Dendritic cell treated with granulocyte-macrophage colony-stimulating factor and Interleukin-4, amounts not matched to agents 40 ng/mL and 50 ng/mL, for 4 days (primary cell): ENCODE data around the gene CNTNAP2.
"Not testable (repeated sequence)": the region's sequence is repeated elsewhere in the genome, so short reads cannot be mapped to it uniquely, and the experiment has no call there.

ENCODE experiments used
- H3K27ac Mint-ChIP-seq: one replicate; pipeline ENCODE4 v1.8.0; 2022; ENCODE audit warnings: mild to moderate bottlenecking, mixed read lengths
- H3K27me3 Mint-ChIP-seq: one replicate; pipeline ENCODE4 v1.8.0; 2022; ENCODE audit warnings: mild to moderate bottlenecking, mixed read lengths
- H3K36me3 Mint-ChIP-seq: one replicate; pipeline ENCODE4 v1.8.0; 2022; ENCODE audit warnings: low read depth, mixed read lengths
- H3K4me1 Mint-ChIP-seq: one replicate; pipeline ENCODE4 v1.8.0; 2022; ENCODE audit warnings: low read depth, mixed read lengths
- H3K4me3 Mint-ChIP-seq: one replicate; pipeline ENCODE4 v1.8.0; 2022; ENCODE audit warnings: mild to moderate bottlenecking, moderate library complexity, mixed read lengths
- H3K9me3 Mint-ChIP-seq: one replicate; pipeline ENCODE4 v1.8.0; 2022; ENCODE audit warnings: mixed read lengths
- intact Hi-C: fragments of 100-400 bp; cut with micrococcal nuclease; formaldehyde crosslinking; loops from one replicate; pipeline ENCODE4 v1.15.0; 2022

CNTNAP2 gene

DNA sequence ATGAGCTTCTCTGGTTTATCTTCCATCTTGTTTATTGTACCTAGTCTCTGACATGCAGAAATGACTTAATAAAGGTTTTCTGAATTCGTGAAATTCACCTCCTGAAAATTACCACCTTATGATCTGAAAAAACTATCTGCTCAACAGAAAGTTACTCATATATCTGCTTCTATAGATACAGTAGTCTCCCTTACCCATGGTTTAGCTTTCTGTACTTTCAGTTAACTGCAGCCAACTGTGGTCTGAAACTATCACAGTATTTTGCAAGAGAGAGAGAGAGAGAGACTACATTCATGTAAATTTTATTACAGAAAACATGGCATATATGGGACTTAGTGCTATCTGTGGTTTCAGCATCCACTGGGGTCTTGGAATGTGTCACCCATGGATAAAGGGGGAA, 1564.9 kb downstream of the CNTNAP2 start:
- Mint-ChIP-seq H3K27ac (no peak overlapping the region), H3K4me1 (no peaks in the 10 kb centered on the region), H3K27me3 (no peaks in the 10 kb centered on the region), H3K36me3 (no peaks in the 10 kb centered on the region), H3K9me3 (no peaks in the 10 kb centered on the region), H3K4me3 (no peak overlapping the region)
- intact Hi-C loops, result no loop called here

GRCh38 chr7:147700702-147701101, 1584.1 kb downstream of the CNTNAP2 start:
- H3K4me3 Mint-ChIP-seq, result no peak overlapping the region
- no peak overlapping the region for H3K27ac Mint-ChIP-seq
- no peaks in the 10 kb centered on the region for H3K4me1 Mint-ChIP-seq
- intact Hi-C loops, result no loop called here
- no peaks in the 10 kb centered on the region for H3K27me3 Mint-ChIP-seq
- no peaks in the 10 kb centered on the region for H3K36me3 Mint-ChIP-seq
- peaks cover 42% of the 10 kb centered on the region for H3K9me3 Mint-ChIP-seq

DNA sequence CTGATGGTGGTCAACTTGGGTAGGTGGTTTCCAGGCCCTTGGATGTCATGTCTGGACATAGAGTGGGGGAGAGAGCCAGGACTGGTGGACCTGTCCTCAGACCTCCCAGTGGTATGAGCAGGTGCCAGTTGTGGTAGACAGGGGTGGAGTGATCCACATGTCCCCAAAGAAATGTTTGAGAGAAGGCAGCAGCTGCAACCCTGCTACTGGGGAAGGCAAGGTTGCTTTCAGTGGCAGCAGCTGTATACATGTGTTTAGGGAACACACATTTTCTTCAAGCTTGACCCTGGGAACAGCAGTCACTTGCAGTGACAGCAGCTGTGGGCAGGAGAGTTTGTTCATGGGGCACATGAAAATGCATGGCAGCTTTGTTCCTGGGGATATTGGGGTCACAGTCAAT, 1591.3 kb downstream of the CNTNAP2 start:
- no peak overlapping the region for H3K27ac Mint-ChIP-seq
- H3K9me3 Mint-ChIP-seq, result peaks cover 49% of the 10 kb centered on the region
- H3K4me3 Mint-ChIP-seq, result no peak overlapping the region
- intact Hi-C loops, result no loop called here
- H3K4me1 Mint-ChIP-seq, result no peaks in the 10 kb centered on the region
- H3K27me3 Mint-ChIP-seq, result no peaks in the 10 kb centered on the region
- no peaks in the 10 kb centered on the region for H3K36me3 Mint-ChIP-seq

DNA sequence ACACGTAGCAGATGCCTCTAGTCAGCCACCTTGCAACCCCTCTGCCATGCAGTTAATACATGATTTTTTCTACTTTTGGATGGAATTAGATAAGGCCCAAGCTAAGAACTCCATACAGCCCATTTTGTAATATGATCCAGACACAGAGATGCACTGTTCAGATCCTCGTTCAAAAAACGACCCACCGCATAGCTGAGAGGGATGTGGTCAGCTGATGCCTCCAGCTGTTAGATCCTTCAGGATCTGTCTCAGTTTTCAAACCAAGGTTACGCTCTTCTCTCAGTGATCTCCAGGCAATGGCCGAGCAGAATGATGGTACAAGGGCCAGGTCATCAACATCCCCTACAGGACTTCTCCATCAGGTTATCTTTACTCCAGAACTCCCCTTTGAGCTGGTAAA, 1592.3 kb downstream of the CNTNAP2 start:
- intact Hi-C loops, result no loop called here
- no peak overlapping the region for H3K27ac Mint-ChIP-seq
- no peak overlapping the region for H3K4me3 Mint-ChIP-seq
- H3K9me3 Mint-ChIP-seq, result peaks cover 49% of the 10 kb centered on the region
- no peaks in the 10 kb centered on the region for H3K36me3 Mint-ChIP-seq
- H3K4me1 Mint-ChIP-seq, result no peaks in the 10 kb centered on the region
- H3K27me3 Mint-ChIP-seq, result no peaks in the 10 kb centered on the region

DNA sequence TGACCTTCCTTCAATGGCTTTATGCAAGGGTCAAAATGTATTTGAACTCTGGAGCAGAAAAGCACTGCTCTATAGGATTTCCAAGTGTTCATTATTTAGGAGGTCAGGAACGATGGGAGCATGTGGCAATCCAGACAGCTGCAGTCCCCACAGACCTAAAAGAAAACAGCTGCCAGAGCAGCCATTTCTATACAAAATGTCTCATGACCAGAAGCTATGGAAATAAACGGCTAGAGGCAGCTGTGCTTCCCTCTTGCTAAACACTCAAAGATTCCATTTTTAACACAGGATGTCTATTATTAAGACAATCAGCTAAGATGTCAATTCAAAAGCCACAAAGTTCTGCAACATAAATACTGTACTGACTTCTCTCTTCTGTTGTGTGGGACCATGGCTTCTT, 1594.8 kb downstream of the CNTNAP2 start:
- no peaks in the 10 kb centered on the region for H3K36me3 Mint-ChIP-seq
- H3K27ac Mint-ChIP-seq, result no peak overlapping the region
- no peaks in the 10 kb centered on the region for H3K27me3 Mint-ChIP-seq
- intact Hi-C loops, result no loop called here
- H3K4me3 Mint-ChIP-seq, result no peak overlapping the region
- H3K9me3 Mint-ChIP-seq, result peaks cover 30% of the 10 kb centered on the region
- no peaks in the 10 kb centered on the region for H3K4me1 Mint-ChIP-seq

- intact Hi-C loops, result no loop called here
- Mint-ChIP-seq H3K27ac (no peak overlapping the region), H3K36me3 (no peaks in the 10 kb centered on the region), H3K4me1 (no peaks in the 10 kb centered on the region), H3K27me3 (no peaks in the 10 kb centered on the region), H3K4me3 (no peak overlapping the region), H3K9me3 (peaks cover 8% of the 10 kb centered on the region)
Observed at GRCh38 chr7:147721962-147722830, 1605.6 kb downstream of the CNTNAP2 start.

- no peak overlapping the region for H3K4me3 Mint-ChIP-seq
- H3K36me3 Mint-ChIP-seq, result no peaks in the 10 kb centered on the region
- no peaks in the 10 kb centered on the region for H3K27me3 Mint-ChIP-seq
- no peaks in the 10 kb centered on the region for H3K4me1 Mint-ChIP-seq
- intact Hi-C loops, result no loop called here
- no peak overlapping the region for H3K27ac Mint-ChIP-seq
- H3K9me3 Mint-ChIP-seq, result peaks cover 8% of the 10 kb centered on the region
Observed at GRCh38 chr7:147723536-147723935, 1606.9 kb downstream of the CNTNAP2 start.

DNA sequence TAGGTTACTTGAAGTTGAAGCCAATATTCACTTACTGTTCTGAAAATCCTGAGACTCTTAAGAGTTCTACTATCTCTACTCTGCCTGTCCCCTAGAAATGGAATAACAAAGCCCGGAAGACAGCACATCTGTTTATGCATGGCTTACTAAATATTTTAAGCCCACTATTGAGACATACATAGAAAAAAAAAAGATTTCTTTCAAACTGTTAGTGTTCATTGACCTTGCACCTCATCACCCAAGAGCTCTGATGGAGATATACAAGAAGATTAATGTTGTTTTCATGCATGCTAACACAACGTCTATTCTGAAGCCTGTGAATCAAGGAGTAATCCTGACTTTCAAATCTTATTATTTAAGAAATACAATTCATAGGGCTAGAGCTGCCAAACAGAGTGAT, 1614.7 kb downstream of the CNTNAP2 start:
- no peak overlapping the region for H3K4me3 Mint-ChIP-seq
- H3K27ac Mint-ChIP-seq, result no peak overlapping the region
- no peaks in the 10 kb centered on the region for H3K27me3 Mint-ChIP-seq
- no peaks in the 10 kb centered on the region for H3K4me1 Mint-ChIP-seq
- H3K9me3 Mint-ChIP-seq, result peaks cover 20% of the 10 kb centered on the region
- H3K36me3 Mint-ChIP-seq, result no peaks in the 10 kb centered on the region
- intact Hi-C loops, result no loop called here

GRCh38 chr7:147737559-147738214, 1621.1 kb downstream of the CNTNAP2 start:
- peaks cover 38% of the 10 kb centered on the region for H3K9me3 Mint-ChIP-seq
- H3K4me3 Mint-ChIP-seq, H3K27ac Mint-ChIP-seq, H3K27me3 Mint-ChIP-seq, intact Hi-C loops, H3K36me3 Mint-ChIP-seq, H3K4me1 Mint-ChIP-seq: not testable (repeated sequence)

- H3K4me1 Mint-ChIP-seq, result no peaks in the 10 kb centered on the region
- H3K27ac Mint-ChIP-seq, result no peak overlapping the region
- H3K27me3 Mint-ChIP-seq, result no peaks in the 10 kb centered on the region
- peaks cover 41% of the 10 kb centered on the region for H3K9me3 Mint-ChIP-seq
- H3K36me3 Mint-ChIP-seq, result no peaks in the 10 kb centered on the region
- intact Hi-C loops, result no loop called here
- no peak overlapping the region for H3K4me3 Mint-ChIP-seq
Observed at GRCh38 chr7:147742301-147742700, 1625.7 kb downstream of the CNTNAP2 start.

DNA sequence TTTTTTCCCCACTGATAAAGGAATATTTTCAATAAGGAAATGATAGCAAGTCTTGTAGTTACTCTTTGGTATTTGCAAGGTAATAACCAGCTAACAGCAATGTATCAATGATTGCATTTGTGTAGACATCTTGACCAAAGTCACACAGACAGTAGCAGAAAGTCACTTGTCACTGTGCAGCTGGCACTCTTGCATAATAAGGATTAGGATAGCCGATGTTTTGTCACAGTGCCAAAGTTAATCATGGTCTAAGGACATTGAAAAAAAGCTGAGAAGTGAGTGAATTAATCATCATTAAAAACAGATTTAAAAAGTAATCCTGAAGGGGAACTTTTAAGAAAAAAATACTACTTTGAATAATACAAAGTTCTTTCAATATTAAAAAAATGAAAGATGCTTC, 1639.7 kb downstream of the CNTNAP2 start:
- Mint-ChIP-seq H3K36me3 (no peaks in the 10 kb centered on the region), H3K4me1 (no peaks in the 10 kb centered on the region)

DNA sequence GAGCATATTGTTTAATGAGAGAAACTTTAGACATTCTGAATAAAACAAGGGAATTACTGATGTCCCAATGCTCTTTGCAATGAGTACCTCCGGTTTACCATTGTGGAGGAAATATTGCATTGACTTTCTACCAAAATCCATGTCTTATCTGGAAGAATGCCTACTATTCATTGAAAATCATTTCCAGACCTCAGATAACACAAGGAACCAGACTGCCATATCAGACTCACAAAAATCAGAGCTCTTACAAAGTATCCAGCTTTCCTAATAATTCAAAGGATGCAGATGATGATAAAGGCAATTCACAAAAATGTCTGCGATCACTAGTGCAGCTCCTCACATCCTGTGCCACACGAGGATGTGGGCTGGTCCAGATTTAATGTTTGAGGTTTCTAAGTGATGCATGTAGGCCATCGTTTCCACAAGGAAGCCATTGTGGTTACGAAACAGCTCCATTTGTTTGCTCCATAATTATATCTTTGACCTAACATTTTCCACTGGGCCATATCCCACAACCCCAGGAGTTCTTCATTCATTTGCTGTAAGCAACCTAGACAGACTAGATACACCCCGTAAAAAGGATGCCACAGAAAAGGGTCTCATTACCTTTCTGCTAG, 1642.8 kb downstream of the CNTNAP2 start:
- H3K27ac Mint-ChIP-seq, result no peak overlapping the region
- intact Hi-C loops, result no loop called here
- H3K4me1 Mint-ChIP-seq, result no peaks in the 10 kb centered on the region
- no peak overlapping the region for H3K4me3 Mint-ChIP-seq
- H3K36me3 Mint-ChIP-seq, result no peaks in the 10 kb centered on the region
- no peaks in the 10 kb centered on the region for H3K9me3 Mint-ChIP-seq
- no peaks in the 10 kb centered on the region for H3K27me3 Mint-ChIP-seq

More for the DNA sequence above, 1639.7 kb downstream of the CNTNAP2 start:
- Mint-ChIP-seq H3K27ac (no peak overlapping the region), H3K9me3 (no peaks in the 10 kb centered on the region), H3K27me3 (no peaks in the 10 kb centered on the region), H3K4me3 (no peak overlapping the region)
- intact Hi-C loops, result no loop called here

DNA sequence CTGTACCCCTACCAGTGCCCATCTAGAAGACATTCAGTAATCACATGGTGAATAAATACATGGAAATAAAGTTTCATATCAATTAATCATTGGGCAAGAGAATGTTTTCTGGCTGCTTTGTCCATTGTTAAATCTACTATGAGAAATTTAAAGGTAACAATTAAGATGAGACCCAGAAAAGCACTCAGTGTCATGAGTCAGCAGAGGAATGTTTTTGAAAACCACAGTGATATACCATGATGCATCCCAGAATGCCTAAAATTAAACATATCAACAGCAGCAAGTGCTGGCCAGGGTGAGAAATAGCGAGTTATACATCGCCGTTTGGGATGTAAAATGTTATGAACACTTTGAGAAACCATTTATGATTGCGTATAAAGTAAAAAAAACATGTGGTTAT, 1648.7 kb downstream of the CNTNAP2 start:
- Mint-ChIP-seq H3K36me3 (no peaks in the 10 kb centered on the region), H3K4me1 (no peaks in the 10 kb centered on the region), H3K27me3 (no peaks in the 10 kb centered on the region), H3K27ac (no peak overlapping the region), H3K9me3 (no peaks in the 10 kb centered on the region), H3K4me3 (no peak overlapping the region)
- intact Hi-C loops, result no loop called here

DNA sequence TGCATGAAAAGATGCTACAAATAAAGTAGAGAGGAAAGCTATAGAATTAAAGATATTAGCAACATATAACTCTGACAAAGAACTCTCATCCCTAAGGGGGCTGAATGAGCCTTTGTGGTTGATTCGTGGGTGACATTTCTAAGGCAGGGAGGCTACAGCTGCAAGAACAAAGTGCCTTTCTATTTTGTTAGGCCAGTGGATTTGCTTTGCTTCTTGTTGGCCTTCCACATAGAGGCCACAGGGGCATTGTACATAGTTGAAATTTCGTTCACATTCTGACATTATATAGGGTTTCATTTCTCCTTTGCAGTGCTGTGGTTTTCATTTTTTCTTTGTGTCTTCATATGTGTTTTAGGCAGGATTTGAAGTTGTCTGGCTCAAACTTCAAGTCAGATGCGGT, 1654.7 kb downstream of the CNTNAP2 start:
- intact Hi-C loops, result no loop called here
- H3K27ac Mint-ChIP-seq, result no peak overlapping the region
- H3K27me3 Mint-ChIP-seq, result no peaks in the 10 kb centered on the region
- H3K4me1 Mint-ChIP-seq, result no peaks in the 10 kb centered on the region
- H3K9me3 Mint-ChIP-seq, result no peaks in the 10 kb centered on the region
- no peaks in the 10 kb centered on the region for H3K36me3 Mint-ChIP-seq
- no peak overlapping the region for H3K4me3 Mint-ChIP-seq
